Measurements from ENCODE around the gene NIF3L1. TPM values are rescaled to one million over a fixed set of nuclear protein-coding genes. Genes with fewer than 3 reads are reported as not detected.

Gene NIF3L1
- total and polyA plus RNA-seq, 2 of the 8 experiments (the other 6 are each of a cell fraction or from before 2014, with no cell fraction given), result 63.4 to 126 TPM

DNA sequence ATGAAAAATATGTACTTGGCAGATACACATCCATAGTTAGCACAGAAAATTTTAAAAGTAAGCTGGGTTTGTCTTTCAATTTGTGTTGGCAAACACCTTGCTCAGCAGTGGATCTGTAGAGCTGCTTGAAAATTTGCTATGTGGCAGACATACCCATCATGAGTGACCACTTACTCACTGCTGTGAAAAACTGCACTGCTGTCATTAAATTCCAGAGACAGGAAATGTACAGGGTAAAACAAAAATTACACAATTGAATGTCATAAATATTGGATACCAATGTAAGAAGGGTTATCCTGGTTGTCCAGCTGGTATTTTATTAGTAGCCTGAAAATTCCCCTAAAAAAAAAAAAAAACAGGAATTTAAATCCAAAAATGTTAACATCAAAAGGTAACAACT lies 24.5 kb downstream of the NIF3L1 start (continued):
- no peak for TF ChIP-seq CHD7 (IDR thresholded peaks at IDR 0.05; ENCODE audit: insufficient replicate concordance, low read length)
- no peak for TF ChIP-seq CHD1 (IDR thresholded peaks at IDR 0.05; ENCODE audit: low read depth, low read length)
- TF ChIP-seq, protein P1, sequence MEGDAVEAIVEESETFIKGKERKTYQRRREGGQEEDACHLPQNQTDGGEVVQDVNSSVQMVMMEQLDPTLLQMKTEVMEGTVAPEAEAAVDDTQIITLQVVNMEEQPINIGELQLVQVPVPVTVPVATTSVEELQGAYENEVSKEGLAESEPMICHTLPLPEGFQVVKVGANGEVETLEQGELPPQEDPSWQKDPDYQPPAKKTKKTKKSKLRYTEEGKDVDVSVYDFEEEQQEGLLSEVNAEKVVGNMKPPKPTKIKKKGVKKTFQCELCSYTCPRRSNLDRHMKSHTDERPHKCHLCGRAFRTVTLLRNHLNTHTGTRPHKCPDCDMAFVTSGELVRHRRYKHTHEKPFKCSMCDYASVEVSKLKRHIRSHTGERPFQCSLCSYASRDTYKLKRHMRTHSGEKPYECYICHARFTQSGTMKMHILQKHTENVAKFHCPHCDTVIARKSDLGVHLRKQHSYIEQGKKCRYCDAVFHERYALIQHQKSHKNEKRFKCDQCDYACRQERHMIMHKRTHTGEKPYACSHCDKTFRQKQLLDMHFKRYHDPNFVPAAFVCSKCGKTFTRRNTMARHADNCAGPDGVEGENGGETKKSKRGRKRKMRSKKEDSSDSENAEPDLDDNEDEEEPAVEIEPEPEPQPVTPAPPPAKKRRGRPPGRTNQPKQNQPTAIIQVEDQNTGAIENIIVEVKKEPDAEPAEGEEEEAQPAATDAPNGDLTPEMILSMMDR (IDR thresholded peaks at IDR 0.05; ENCODE audit: control extremely low read depth in 1 of 3, insufficient read depth in 1 of 3, low read depth in 1 of 3, low read length in 3 of 3), result no peak
- TF ChIP-seq SP2 (IDR thresholded peaks at IDR 0.05; ENCODE audit: low read length), result no peak
- TF ChIP-seq TCF12 (IDR thresholded peaks at IDR 0.05; ENCODE audit: low read depth, low read length), result no peak
- no peak for TF ChIP-seq POLR2AphosphoS5 (IDR thresholded peaks at IDR 0.05; ENCODE audit: low read depth, low read length)
- TF ChIP-seq EZH2 (IDR thresholded peaks at IDR 0.05; ENCODE audit: low read depth, low read length, severe bottlenecking), result no peak
- no peak for TF ChIP-seq HDAC6 (IDR thresholded peaks at IDR 0.05; ENCODE audit: low read depth, low read length)
